Measurements from ENCODE around the gene DNASE2.

DNASE2 gene

GRCh38 chr19:12833418-12833737 is 47.9 kb downstream of the DNASE2 start:
- no peak for TF ChIP-seq TCF12 (IDR thresholded peaks at IDR 0.05; ENCODE audit: low read depth)
- TF ChIP-seq TAF1 (IDR thresholded peaks at IDR 0.05; ENCODE audit: low read depth), result no peak
- no peak for TF ChIP-seq FOXM1 (IDR thresholded peaks at IDR 0.05; ENCODE audit: borderline replicate concordance, low read depth)
- no peak for TF ChIP-seq REST (IDR thresholded peaks at IDR 0.05; ENCODE audit: low read depth)
- 0 out of 2 replicates have a peak, but pooled peaks have one; percentile 3 for TF ChIP-seq ZBTB7A (IDR thresholded peaks at IDR 0.05; ENCODE audit: low read depth)
- no peak for TF ChIP-seq MAX (IDR thresholded peaks at IDR 0.05)
- TF ChIP-seq EGR1 (IDR thresholded peaks at IDR 0.05), result no peak

GRCh38 chr19:12828494-12828893 is 52.8 kb downstream of the DNASE2 start:
- TF ChIP-seq CREB1 (IDR thresholded peaks at IDR 0.05; ENCODE audit: low read depth) (no peak), TEAD4 (IDR thresholded peaks at IDR 0.05) (no peak), MAX (IDR thresholded peaks at IDR 0.05) (no peak), EGR1 (IDR thresholded peaks at IDR 0.05) (no peak; the same call in 1 of the 2 replicates), REST (IDR thresholded peaks at IDR 0.05; ENCODE audit: low read depth) (no peak), RAD21 (IDR thresholded peaks at IDR 0.05; ENCODE audit: low read depth) (no peak), CEBPB (IDR thresholded peaks at IDR 0.05) (no peak)

GRCh38 chr19:12825254-12826131 is 55.8 kb downstream of the DNASE2 start:
- TF ChIP-seq REST (IDR thresholded peaks at IDR 0.05; ENCODE audit: low read depth) (no peak), USF1 (IDR thresholded peaks at IDR 0.05) (peak; percentile 44; the same call in 1 of the 2 replicates), YY1 (IDR thresholded peaks at IDR 0.05; ENCODE audit: low read depth) (no peak), MAX (IDR thresholded peaks at IDR 0.05) (peak; percentile 93), RAD21 (IDR thresholded peaks at IDR 0.05; ENCODE audit: low read depth) (peak; percentile 36; the same call in 1 of the 2 replicates), TEAD4 (IDR thresholded peaks at IDR 0.05) (no peak), NFIC (IDR thresholded peaks at IDR 0.05) (no peak), EGR1 (IDR thresholded peaks at IDR 0.05) (no peak), CEBPB (IDR thresholded peaks at IDR 0.05) (no peak), ZBTB7A (IDR thresholded peaks at IDR 0.05; ENCODE audit: low read depth) (peak; percentile 97), TAF1 (IDR thresholded peaks at IDR 0.05; ENCODE audit: low read depth) (no peak), FOXM1 (IDR thresholded peaks at IDR 0.05; ENCODE audit: borderline replicate concordance, low read depth) (no peak), EP300 (IDR thresholded peaks at IDR 0.05; ENCODE audit: borderline replicate concordance) (no peak), TCF12 (IDR thresholded peaks at IDR 0.05; ENCODE audit: low read depth) (no peak), CREB1 (IDR thresholded peaks at IDR 0.05; ENCODE audit: low read depth) (no peak)
